Activated T-helper 2 cell treated with anti-CD3 and anti-CD28 coated beads, Interferon-gamma antibody, Interleukin-2, Interleukin-4, amounts not matched to agents 10 μg/mL and 5 μg/mL and 100 μg/mL, durations not matched to agents 14 hours and 24 hours and 36 hours (primary cell): Measurements from ENCODE around the gene EMC6. TPM values are rescaled to one million over a fixed set of nuclear protein-coding genes. Genes with fewer than 3 reads are reported as not detected.

Experiments used
- DNase-seq: peaks from one replicate; pipeline ENCODE4 v3.0.0; 2021; ENCODE audit warnings: low spot score
- H3K27ac Mint-ChIP-seq: one replicate; pipeline ENCODE4 v1.8.0; 2021; ENCODE audit warnings: mixed read lengths
- H3K27me3 Mint-ChIP-seq: one replicate; pipeline ENCODE4 v1.8.0; 2021; ENCODE audit warnings: low read depth, mixed read lengths
- H3K36me3 Mint-ChIP-seq: one replicate; pipeline ENCODE4 v1.8.0; 2021; ENCODE audit warnings: low read depth, mixed read lengths
- H3K4me1 Mint-ChIP-seq: one replicate; pipeline ENCODE4 v1.8.0; 2021; ENCODE audit warnings: low read depth, mixed read lengths
- H3K4me3 Mint-ChIP-seq: one replicate; pipeline ENCODE4 v1.8.0; 2021; ENCODE audit warnings: low read depth, mild to moderate bottlenecking, moderate library complexity, mixed read lengths
- H3K9me3 Mint-ChIP-seq: one replicate; pipeline ENCODE4 v1.8.0; 2021; ENCODE audit warnings: mixed read lengths
- intact Hi-C: fragments of 100-400 bp; cut with micrococcal nuclease; formaldehyde crosslinking; loops from one replicate; pipeline ENCODE4 v1.15.1; 2023
- total RNA-seq: library from RNA; stranded (reverse); gene quantifications from 2 replicates; pipeline ENCODE4 v1.2.3, GENCODE V29; 2022

The EMC6 gene
- total RNA-seq, 1 donor from 2014 or later: 64.9 TPM

GRCh38 chr17:3657874-3658783 lies 10.5 kb upstream of the EMC6 start:
- H3K4me3 Mint-ChIP-seq: no peak overlapping the region
- H3K27ac Mint-ChIP-seq: no peak overlapping the region
- peaks cover 14% of the 10 kb centered on the region for H3K36me3 Mint-ChIP-seq
- H3K9me3 Mint-ChIP-seq: no peaks in the 10 kb centered on the region
- intact Hi-C loops: no loop called here
- H3K4me1 Mint-ChIP-seq: no peaks in the 10 kb centered on the region
- no peak for DNase-seq
- no peaks in the 10 kb centered on the region for H3K27me3 Mint-ChIP-seq

- Mint-ChIP-seq H3K27ac (no peak overlapping the region), H3K9me3 (no peaks in the 10 kb centered on the region), H3K4me3 (no peak overlapping the region), H3K27me3 (no peaks in the 10 kb centered on the region), H3K36me3 (peaks cover 13% of the 10 kb centered on the region), H3K4me1 (no peaks in the 10 kb centered on the region)
- intact Hi-C loops: no loop called here
- DNase-seq: no peak
Observed at GRCh38 chr17:3658784-3659449, 9.7 kb upstream of the EMC6 start.

- Mint-ChIP-seq H3K36me3 (peaks cover 13% of the 10 kb centered on the region), H3K4me1 (no peaks in the 10 kb centered on the region), H3K27me3 (no peaks in the 10 kb centered on the region), H3K9me3 (no peaks in the 10 kb centered on the region), H3K4me3 (no peak overlapping the region), H3K27ac (no peak overlapping the region)
- DNase-seq: no peak
- intact Hi-C loops: no loop called here
Observed at GRCh38 chr17:3659541-3660111, 9.0 kb upstream of the EMC6 start.

- Mint-ChIP-seq H3K36me3 (peaks cover 13% of the 10 kb centered on the region), H3K9me3 (no peaks in the 10 kb centered on the region), H3K4me1 (peaks cover 2% of the 10 kb centered on the region), H3K27me3 (no peaks in the 10 kb centered on the region), H3K4me3 (no peak overlapping the region), H3K27ac (no peak overlapping the region)
- DNase-seq: no peak
- intact Hi-C loops: no loop called here
Observed at GRCh38 chr17:3660311-3660891, 8.2 kb upstream of the EMC6 start.

- intact Hi-C loops: no loop called here
- Mint-ChIP-seq H3K27me3 (no peaks in the 10 kb centered on the region), H3K36me3 (peaks cover 3% of the 10 kb centered on the region), H3K4me1 (peaks cover 11% of the 10 kb centered on the region), H3K9me3 (no peaks in the 10 kb centered on the region), H3K27ac (no peak overlapping the region), H3K4me3 (no peak overlapping the region)
- DNase-seq: no peak
Observed at GRCh38 chr17:3663102-3664011, 5.3 kb upstream of the EMC6 start.

- Mint-ChIP-seq H3K27ac (no peak overlapping the region), H3K4me1 (peaks cover 15% of the 10 kb centered on the region), H3K27me3 (no peaks in the 10 kb centered on the region), H3K4me3 (peak overlapping the region; percentile 48), H3K36me3 (peaks cover 16% of the 10 kb centered on the region), H3K9me3 (no peaks in the 10 kb centered on the region)
- intact Hi-C loops: no loop called here
- no peak for DNase-seq
Observed at GRCh38 chr17:3665834-3666233, 2.8 kb upstream of the EMC6 start.

GRCh38 chr17:3666516-3666915 lies 2.1 kb upstream of the EMC6 start:
- Mint-ChIP-seq H3K36me3 (peaks cover 17% of the 10 kb centered on the region), H3K4me1 (peaks cover 15% of the 10 kb centered on the region), H3K9me3 (no peaks in the 10 kb centered on the region), H3K27ac (no peak overlapping the region), H3K27me3 (no peaks in the 10 kb centered on the region), H3K4me3 (peak overlapping the region; percentile 96)
- intact Hi-C loops: no loop called here
- no peak for DNase-seq

GRCh38 chr17:3667366-3668278 lies 990 bp upstream of the EMC6 start:
- intact Hi-C loops: no loop called here
- Mint-ChIP-seq H3K27ac (peak overlapping the region; percentile 67), H3K36me3 (peaks cover 25% of the 10 kb centered on the region), H3K4me1 (peaks cover 15% of the 10 kb centered on the region), H3K9me3 (no peaks in the 10 kb centered on the region), H3K27me3 (no peaks in the 10 kb centered on the region), H3K4me3 (peak overlapping the region; percentile 96)
- DNase-seq: peak; percentile 18

GRCh38 chr17:3669085-3669347 lies 404 bp downstream of the EMC6 start:
- peak overlapping the region; percentile 96 for H3K4me3 Mint-ChIP-seq
- H3K4me1 Mint-ChIP-seq: peaks cover 15% of the 10 kb centered on the region
- peak overlapping the region; percentile 92 for H3K27ac Mint-ChIP-seq
- H3K36me3 Mint-ChIP-seq: peaks cover 26% of the 10 kb centered on the region
- H3K9me3 Mint-ChIP-seq: no peaks in the 10 kb centered on the region
- DNase-seq: no peak
- intact Hi-C loops: no loop called here
- no peaks in the 10 kb centered on the region for H3K27me3 Mint-ChIP-seq

GRCh38 chr17:3669548-3669947 lies 936 bp downstream of the EMC6 start:
- Mint-ChIP-seq H3K27ac (peak overlapping the region; percentile 92), H3K9me3 (no peaks in the 10 kb centered on the region), H3K36me3 (peaks cover 26% of the 10 kb centered on the region), H3K4me1 (peaks cover 15% of the 10 kb centered on the region), H3K27me3 (no peaks in the 10 kb centered on the region), H3K4me3 (peak overlapping the region; percentile 96)
- intact Hi-C loops: no loop called here
- DNase-seq: no peak

- Mint-ChIP-seq H3K4me1 (peaks cover 6% of the 10 kb centered on the region), H3K9me3 (no peaks in the 10 kb centered on the region), H3K27me3 (no peaks in the 10 kb centered on the region), H3K27ac (no peak overlapping the region), H3K4me3 (no peak overlapping the region), H3K36me3 (peaks cover 35% of the 10 kb centered on the region)
- intact Hi-C loops: no loop called here
- DNase-seq: no peak
Observed at GRCh38 chr17:3672571-3672970, 4.0 kb downstream of the EMC6 start.
